Endodermal cell (in vitro differentiated cells): ENCODE measurements around the gene ITGAD. TPM values are rescaled to one million over a fixed set of nuclear protein-coding genes. Genes with fewer than 3 reads are reported as not detected.

Experiments used
- DNase-seq: peaks from one replicate; pipeline ENCODE4 v3.0.0-alpha.2; 2017
- H3K27ac ChIP-seq: 2 replicates; pipeline ENCODE4 v1.5.1; 2013; ENCODE audit warnings: mild to moderate bottlenecking, low read depth, low read length, moderate library complexity
- H3K27me3 ChIP-seq: 2 replicates; pipeline ENCODE4 v1.6.1; 2013; ENCODE audit warnings: mild to moderate bottlenecking, low read length, moderate library complexity; ENCODE audit not compliant: insufficient read depth, control insufficient read depth, poor library complexity, severe bottlenecking
- H3K36me3 ChIP-seq: 2 replicates; pipeline ENCODE4 v1.7.0; 2013; ENCODE audit warnings: mild to moderate bottlenecking, low read length, moderate library complexity; ENCODE audit not compliant: control insufficient read depth, insufficient read depth
- H3K4me1 ChIP-seq: one replicate; pipeline ENCODE4 v1.7.0; 2013; ENCODE audit warnings: low read length; ENCODE audit not compliant: control insufficient read depth, insufficient read depth
- H3K4me3 ChIP-seq: 2 replicates; pipeline ENCODE4 v1.5.1; 2013; ENCODE audit warnings: mild to moderate bottlenecking, low read length, moderate library complexity
- H3K9ac ChIP-seq: 2 replicates; pipeline ENCODE4 v1.6.1; 2013; ENCODE audit warnings: mild to moderate bottlenecking, low read length, moderate library complexity; ENCODE audit not compliant: poor library complexity, severe bottlenecking; ENCODE audit errors: extremely low read depth
- H3K9me3 ChIP-seq: 2 replicates; pipeline ENCODE4 v1.6.1; 2013; ENCODE audit warnings: mild to moderate bottlenecking, low read length, moderate library complexity; ENCODE audit not compliant: control insufficient read depth
- H3K27ac Mint-ChIP-seq: 2 replicates; pipeline ENCODE4 v1.8.0; 2020; ENCODE audit warnings: mixed read lengths
- H3K27me3 Mint-ChIP-seq: 2 replicates; pipeline ENCODE4 v1.8.0; 2021; ENCODE audit warnings: mild to moderate bottlenecking, mixed read lengths; ENCODE audit not compliant: insufficient read depth
- H3K36me3 Mint-ChIP-seq: 2 replicates; pipeline ENCODE4 v1.8.0; 2020; ENCODE audit warnings: low read depth, mixed read lengths
- H3K4me1 Mint-ChIP-seq: 2 replicates; pipeline ENCODE4 v1.8.0; 2020; ENCODE audit warnings: mixed read lengths
- H3K4me3 Mint-ChIP-seq: 2 replicates; pipeline ENCODE4 v1.8.0; 2020; ENCODE audit warnings: mild to moderate bottlenecking, moderate library complexity, mixed read lengths
- H3K9me3 Mint-ChIP-seq: 2 replicates; pipeline ENCODE4 v1.8.0; 2020; ENCODE audit warnings: mild to moderate bottlenecking, mixed read lengths
- WGBS, 2 experiments: methylation state at CpG; one replicate each; pipeline versions ENCODE4 v1.1.5 to v1.1.7; 2013; ENCODE audit warnings: missing lambda C conversion rate in 2 of 2, mixed read lengths in 1 of 2; ENCODE audit not compliant: insufficient coverage in 1 of 2, insufficient read length in 1 of 2; 5-methylcytosine and 5-hydroxymethylcytosine counted together
- total RNA-seq, 2 donors: library from RNA; stranded (reverse); fragmentation: NEBNext Ultra II Directional in 1 of 2; extraction: Animal tissue kit (Norgen Biotek cat#: 25700) in 1 of 2; gene quantifications; 2 replicates in 1 of 2; 3 replicates in 1 of 2; pipeline ENCODE4 v1.2.1, GENCODE V29; 2021
- TF ChIP-seq, protein P1 (sequence below): fragments of 200-600 bp; sonication (generic); conservative IDR thresholded peaks from 2 replicates; pipeline ENCODE4 v1.5.0; 2021; ENCODE audit warnings: antibody characterized with exemption, mild to moderate bottlenecking

The ITGAD gene
- total RNA-seq, 2 donors from 2014 or later = not detected

DNA sequence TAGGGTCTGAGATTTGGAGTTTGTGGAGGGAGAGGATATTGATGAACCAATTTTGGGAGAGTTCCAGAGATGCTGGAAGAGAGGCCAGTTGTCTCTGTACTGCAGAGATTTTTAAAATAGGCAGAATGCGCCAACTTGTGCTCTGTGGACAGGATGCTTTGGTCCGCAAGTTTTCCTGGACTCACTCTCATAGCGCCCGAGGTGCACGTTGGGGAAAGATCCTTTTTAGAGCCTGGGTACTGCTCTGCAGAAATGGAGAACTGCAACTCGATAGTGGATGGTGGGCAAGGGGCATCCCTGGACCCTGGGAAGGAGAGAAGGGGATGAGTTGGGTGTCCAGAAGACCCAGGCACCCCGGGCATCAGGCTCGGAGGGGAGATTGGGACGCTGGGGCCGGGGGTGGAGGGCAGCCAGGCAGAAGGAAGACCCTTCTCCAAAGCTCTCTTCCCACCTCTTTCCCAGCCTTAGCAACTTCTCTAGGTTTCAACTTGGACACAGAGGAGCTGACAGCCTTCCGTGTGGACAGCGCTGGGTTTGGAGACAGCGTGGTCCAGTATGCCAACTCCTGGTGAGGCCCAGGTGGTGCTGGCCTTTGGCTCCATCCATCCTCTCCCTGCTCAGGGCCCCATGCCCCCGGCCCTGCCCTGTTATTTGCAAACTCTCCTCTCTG lies 37.6 kb upstream of the ITGAD start:
- no peak overlapping the region for H3K9ac ChIP-seq
- Mint-ChIP-seq H3K4me3 (no peak overlapping the region), H3K27ac (no peak overlapping the region), H3K4me1 (no peaks in the 10 kb centered on the region), H3K27me3 (peaks cover 10% of the 10 kb centered on the region), H3K9me3 (no peaks in the 10 kb centered on the region), H3K36me3 (no peaks in the 10 kb centered on the region)
- H3K9me3 ChIP-seq = no peaks in the 10 kb centered on the region
- H3K27me3 ChIP-seq = no peaks in the 10 kb centered on the region
- WGBS, 2 experiments = 93 to 95% methylated on average over 10 to 14 of the region's 14 CpGs
- no peaks in the 10 kb centered on the region for H3K36me3 ChIP-seq
- TF ChIP-seq, protein P1, sequence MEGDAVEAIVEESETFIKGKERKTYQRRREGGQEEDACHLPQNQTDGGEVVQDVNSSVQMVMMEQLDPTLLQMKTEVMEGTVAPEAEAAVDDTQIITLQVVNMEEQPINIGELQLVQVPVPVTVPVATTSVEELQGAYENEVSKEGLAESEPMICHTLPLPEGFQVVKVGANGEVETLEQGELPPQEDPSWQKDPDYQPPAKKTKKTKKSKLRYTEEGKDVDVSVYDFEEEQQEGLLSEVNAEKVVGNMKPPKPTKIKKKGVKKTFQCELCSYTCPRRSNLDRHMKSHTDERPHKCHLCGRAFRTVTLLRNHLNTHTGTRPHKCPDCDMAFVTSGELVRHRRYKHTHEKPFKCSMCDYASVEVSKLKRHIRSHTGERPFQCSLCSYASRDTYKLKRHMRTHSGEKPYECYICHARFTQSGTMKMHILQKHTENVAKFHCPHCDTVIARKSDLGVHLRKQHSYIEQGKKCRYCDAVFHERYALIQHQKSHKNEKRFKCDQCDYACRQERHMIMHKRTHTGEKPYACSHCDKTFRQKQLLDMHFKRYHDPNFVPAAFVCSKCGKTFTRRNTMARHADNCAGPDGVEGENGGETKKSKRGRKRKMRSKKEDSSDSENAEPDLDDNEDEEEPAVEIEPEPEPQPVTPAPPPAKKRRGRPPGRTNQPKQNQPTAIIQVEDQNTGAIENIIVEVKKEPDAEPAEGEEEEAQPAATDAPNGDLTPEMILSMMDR = no peak
- DNase-seq = no peak
- no peak overlapping the region for H3K4me3 ChIP-seq
- no peaks in the 10 kb centered on the region for H3K4me1 ChIP-seq
- H3K27ac ChIP-seq = no peak overlapping the region

DNA sequence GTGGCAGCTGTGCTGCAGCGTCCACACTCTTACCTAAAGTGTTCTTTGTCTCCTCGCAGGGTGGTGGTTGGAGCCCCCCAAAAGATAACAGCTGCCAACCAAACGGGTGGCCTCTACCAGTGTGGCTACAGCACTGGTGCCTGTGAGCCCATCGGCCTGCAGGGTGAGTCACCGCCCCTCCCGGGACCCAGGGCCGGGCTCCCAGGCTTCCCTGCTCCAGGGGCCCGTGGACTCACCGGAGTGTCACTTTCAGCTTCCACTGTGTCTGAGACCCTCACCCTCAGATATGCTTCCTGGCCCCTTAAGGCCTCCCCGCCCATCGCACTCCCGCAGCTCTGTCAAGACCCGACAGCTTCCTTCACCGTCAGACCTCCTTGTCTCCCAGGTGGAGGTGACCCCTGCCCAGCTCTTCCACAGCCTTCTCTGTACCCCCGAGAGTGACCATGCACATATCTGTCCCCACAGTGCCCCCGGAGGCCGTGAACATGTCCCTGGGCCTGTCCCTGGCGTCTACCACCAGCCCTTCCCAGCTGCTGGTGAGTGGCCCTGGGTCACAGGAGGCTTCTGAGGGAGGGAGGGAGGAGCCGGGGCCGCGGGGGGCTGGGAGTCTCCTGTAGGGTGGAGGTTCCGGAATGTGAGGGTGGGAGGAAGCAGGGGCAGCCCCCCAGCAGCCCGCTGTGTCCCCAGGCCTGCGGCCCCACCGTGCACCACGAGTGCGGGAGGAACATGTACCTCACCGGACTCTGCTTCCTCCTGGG lies 36.4 kb upstream of the ITGAD start:
- no peak overlapping the region for H3K27ac ChIP-seq
- 85% methylated on average over 21 to 28 of the region's 28 CpGs for WGBS, 2 experiments
- Mint-ChIP-seq H3K27me3 (peaks cover 9% of the 10 kb centered on the region), H3K36me3 (no peaks in the 10 kb centered on the region), H3K4me3 (no peak overlapping the region), H3K27ac (no peak overlapping the region), H3K9me3 (no peaks in the 10 kb centered on the region), H3K4me1 (no peaks in the 10 kb centered on the region)
- H3K36me3 ChIP-seq = no peaks in the 10 kb centered on the region
- no peak overlapping the region for H3K4me3 ChIP-seq
- no peak overlapping the region for H3K9ac ChIP-seq
- TF ChIP-seq, protein P1 = peak; percentile 45
- peak; percentile 77 for DNase-seq
- H3K9me3 ChIP-seq = no peaks in the 10 kb centered on the region
- H3K4me1 ChIP-seq = no peaks in the 10 kb centered on the region
- no peaks in the 10 kb centered on the region for H3K27me3 ChIP-seq

DNA sequence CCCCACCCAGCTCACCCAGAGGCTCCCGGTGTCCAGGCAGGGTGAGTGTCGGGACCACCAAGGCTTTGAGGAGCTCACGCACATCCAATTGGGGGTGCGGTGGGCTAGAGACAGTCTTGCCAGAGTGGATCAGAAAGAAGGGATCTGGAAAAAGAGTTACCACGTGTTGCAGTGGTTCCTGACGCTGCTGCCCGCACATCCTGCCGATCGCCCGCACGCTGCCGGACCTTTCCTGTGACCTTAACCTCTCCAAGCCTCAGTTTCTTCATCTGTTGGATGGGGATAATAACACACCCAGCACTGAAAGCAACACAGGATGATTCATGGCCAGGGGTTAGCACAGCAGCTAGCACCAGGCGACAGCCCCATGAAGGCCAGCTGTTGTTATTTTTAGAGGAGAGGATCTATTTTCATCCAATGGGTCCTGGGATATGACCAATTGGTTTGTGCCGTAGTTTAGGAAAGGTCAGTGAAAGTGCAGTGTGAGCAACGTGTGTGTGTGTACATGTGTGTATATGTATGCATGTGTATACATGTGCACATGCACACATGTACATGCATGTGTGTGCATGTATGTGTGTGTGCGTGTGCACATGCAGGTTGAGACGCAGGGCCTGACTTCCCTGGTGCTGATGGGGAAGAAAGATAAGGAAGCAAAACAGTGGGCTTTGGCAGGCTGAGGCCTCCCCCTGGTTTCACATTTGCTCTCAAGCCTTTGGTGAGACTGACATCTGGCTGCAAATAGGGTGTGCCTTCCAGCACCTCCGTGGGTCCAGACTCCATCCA lies 35.6 kb upstream of the ITGAD start:
- Mint-ChIP-seq H3K27ac (no peak overlapping the region), H3K4me3 (no peak overlapping the region), H3K9me3 (no peaks in the 10 kb centered on the region), H3K4me1 (no peaks in the 10 kb centered on the region), H3K27me3 (peaks cover 4% of the 10 kb centered on the region), H3K36me3 (no peaks in the 10 kb centered on the region)
- no peaks in the 10 kb centered on the region for H3K27me3 ChIP-seq
- H3K9ac ChIP-seq = no peak overlapping the region
- DNase-seq = no peak
- no peaks in the 10 kb centered on the region for H3K36me3 ChIP-seq
- H3K4me1 ChIP-seq = no peaks in the 10 kb centered on the region
- H3K4me3 ChIP-seq = no peak overlapping the region
- H3K27ac ChIP-seq = no peak overlapping the region
- no peaks in the 10 kb centered on the region for H3K9me3 ChIP-seq
- 92 to 97% methylated on average over 9 to 18 of the region's 18 CpGs for WGBS, 2 experiments
- TF ChIP-seq, protein P1 = no peak
